Measurements from ENCODE around the gene LTBP4.
"Not testable (repeated sequence)": the region's sequence is repeated elsewhere in the genome, so short reads cannot be mapped to it uniquely, and the experiment has no call there.

The LTBP4 gene, protein sequence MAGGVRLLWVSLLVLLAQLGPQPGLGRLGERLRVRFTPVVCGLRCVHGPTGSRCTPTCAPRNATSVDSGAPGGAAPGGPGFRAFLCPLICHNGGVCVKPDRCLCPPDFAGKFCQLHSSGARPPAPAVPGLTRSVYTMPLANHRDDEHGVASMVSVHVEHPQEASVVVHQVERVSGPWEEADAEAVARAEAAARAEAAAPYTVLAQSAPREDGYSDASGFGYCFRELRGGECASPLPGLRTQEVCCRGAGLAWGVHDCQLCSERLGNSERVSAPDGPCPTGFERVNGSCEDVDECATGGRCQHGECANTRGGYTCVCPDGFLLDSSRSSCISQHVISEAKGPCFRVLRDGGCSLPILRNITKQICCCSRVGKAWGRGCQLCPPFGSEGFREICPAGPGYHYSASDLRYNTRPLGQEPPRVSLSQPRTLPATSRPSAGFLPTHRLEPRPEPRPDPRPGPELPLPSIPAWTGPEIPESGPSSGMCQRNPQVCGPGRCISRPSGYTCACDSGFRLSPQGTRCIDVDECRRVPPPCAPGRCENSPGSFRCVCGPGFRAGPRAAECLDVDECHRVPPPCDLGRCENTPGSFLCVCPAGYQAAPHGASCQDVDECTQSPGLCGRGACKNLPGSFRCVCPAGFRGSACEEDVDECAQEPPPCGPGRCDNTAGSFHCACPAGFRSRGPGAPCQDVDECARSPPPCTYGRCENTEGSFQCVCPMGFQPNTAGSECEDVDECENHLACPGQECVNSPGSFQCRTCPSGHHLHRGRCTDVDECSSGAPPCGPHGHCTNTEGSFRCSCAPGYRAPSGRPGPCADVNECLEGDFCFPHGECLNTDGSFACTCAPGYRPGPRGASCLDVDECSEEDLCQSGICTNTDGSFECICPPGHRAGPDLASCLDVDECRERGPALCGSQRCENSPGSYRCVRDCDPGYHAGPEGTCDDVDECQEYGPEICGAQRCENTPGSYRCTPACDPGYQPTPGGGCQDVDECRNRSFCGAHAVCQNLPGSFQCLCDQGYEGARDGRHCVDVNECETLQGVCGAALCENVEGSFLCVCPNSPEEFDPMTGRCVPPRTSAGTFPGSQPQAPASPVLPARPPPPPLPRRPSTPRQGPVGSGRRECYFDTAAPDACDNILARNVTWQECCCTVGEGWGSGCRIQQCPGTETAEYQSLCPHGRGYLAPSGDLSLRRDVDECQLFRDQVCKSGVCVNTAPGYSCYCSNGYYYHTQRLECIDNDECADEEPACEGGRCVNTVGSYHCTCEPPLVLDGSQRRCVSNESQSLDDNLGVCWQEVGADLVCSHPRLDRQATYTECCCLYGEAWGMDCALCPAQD (N-terminal part only)

DNA sequence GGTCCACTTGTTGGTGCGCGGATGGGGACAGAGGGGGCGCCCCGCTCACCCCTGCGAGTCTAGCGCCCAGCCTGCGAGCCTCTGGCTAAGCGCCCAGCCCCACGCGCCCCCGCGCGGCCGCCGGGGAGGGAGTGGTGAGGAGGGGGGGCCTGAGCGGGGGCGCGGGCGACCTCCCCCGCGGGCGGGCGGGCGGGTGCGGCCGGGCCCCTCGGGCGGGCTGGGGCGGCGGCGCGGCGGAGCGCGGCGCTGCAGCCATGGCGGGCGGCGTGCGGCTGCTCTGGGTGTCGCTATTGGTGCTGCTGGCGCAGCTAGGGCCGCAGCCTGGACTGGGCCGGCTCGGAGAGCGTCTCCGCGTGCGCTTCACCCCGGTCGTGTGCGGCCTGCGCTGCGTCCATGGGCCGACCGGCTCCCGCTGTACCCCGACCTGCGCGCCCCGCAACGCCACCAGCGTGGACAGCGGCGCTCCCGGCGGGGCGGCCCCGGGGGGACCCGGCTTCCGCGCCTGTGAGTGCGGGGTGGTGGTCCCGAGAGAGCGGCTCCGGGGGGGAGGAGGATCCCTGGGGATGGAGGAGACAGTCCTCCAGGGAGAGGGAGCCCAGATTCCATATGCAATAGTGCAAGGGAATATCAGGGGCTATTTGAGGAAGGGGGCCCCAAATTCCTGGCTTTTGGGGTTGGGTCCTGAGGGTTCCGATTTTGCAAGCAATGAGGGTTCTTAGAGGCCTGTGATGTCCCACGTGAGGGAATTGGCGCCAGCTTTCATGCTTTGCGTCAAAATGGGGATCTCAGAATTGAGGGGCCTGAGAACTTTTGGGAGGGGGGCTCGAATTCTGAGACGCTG is at the start of gene LTBP4:
TSS of gene LTBP4 (plus strand) at position 236 of the 841 bp plus-strand sequence. CDS start at position 255, 19 bp downstream.
- no peak for DNase-seq (ENCODE audit: low read depth, low spot score)

DNA sequence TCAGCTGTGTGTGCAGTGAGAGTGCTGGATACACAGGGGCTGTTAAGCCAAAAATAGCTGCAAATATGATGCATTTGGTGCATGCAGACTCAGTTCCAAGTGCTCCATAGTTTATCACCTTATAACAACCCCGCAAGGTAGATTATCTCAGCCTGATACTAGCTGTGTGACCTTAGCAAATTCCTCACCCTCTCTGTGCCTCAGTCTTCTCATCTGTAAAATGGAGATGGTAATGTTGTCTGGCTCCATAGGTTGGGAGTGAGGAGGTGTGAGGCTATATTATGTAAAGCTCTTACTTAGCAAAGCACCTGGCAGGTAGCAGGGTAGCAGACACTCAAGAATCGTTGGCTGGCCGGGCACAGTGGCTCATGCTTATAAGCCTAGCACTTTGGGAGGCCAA is 48.3 kb upstream of the LTBP4 start:
- DNase-seq (ENCODE audit: low read depth, low spot score), result no peak

DNA sequence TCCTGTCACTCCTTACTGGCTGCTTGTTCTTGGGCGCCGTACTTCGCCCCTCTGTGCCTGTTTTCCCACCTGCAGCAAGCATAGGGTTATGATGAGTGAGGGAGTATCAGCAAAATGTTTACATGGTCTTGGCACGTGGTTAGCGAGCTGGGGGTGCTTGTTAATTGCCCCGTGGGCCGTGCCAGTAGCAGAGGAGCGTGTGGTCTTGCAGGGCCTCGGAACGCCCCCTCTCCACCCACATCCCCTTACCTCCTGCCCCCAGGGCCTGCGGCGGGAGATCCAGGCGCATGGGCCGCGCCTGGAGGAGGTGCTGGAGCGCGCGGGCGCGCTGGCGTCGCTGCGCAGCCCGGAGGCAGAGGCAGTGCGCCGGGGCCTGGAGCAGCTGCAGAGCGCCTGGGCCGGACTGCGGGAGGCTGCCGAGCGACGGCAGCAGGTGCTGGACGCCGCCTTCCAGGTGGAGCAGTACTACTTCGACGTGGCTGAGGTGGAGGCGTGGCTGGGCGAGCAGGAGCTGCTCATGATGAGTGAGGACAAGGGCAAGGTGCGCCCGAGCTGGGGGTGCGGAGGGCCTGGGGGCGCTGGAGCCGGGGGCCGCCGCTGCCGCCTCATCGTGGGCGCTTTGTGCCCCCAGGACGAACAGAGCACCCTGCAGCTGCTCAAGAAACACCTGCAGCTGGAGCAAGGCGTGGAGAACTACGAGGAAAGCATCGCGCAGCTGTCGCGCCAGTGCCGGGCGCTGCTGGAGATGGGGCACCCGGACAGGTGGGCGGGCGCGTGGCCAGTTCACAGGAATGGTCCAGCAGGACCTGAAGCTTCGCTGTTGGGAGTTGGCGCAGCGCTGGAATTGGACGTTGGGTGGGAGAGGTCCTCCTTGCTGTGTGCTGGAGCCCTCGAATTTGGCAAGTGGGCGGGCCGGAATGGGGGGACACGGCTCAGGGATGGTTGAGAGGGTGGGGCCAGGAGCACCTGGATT is 47.0 kb upstream of the LTBP4 start:
- DNase-seq (ENCODE audit: low read depth, low spot score), result peak; percentile 74

DNA sequence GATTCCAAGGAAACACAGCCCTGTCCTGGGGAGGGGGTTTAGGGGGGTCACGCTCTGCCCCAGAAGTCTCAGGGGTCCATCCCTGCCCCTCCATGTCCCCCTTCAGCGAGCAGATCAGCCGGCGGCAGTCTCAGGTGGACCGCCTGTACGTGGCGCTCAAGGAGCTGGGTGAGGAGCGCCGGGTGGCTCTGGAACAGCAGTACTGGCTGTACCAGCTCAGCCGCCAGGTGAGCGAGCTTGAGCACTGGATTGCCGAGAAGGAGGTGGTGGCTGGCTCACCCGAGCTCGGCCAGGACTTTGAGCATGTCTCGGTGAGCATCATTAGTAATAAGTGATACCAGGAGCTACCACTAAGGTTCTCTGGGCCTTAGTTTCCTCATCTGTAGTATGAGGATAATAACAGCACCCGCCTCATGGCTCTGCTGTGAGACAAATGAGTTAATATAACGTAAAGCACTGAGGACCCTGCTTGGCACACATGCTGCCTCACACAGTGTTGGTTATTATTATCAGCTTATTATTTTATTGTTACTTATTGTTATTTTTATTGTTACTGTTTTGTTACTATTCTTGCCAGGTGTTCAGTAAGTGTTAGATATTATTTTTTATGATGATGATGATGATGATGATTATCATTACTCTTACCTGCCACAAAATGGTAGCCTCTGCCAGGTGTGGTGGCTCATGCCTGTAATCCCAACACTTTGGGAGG is 45.0 kb upstream of the LTBP4 start:
- DNase-seq (ENCODE audit: low read depth, low spot score), result peak; percentile 21

DNA sequence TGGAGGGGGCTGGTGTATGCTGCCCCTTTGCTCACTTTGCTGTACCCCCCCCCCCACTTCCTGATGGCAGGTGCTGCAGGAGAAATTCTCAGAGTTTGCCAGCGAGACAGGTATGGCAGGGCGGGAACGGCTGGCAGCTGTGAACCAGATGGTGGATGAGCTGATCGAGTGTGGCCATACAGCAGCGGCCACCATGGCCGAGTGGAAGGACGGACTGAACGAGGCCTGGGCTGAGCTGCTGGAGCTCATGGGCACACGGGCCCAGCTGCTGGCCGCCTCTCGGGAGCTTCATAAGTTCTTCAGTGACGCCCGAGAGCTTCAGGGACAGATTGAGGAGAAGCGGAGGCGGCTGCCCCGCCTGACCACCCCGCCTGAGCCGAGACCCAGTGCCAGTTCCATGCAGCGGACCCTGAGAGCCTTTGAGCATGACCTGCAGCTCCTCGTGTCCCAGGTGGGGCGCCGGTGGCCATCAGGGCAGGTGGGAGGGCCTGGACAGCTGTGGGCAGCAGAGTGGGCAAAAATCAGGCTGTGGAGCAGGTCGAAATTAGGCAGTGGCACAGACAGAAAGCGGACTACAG is 44.1 kb upstream of the LTBP4 start:
- no peak for DNase-seq (ENCODE audit: low read depth, low spot score)

DNA sequence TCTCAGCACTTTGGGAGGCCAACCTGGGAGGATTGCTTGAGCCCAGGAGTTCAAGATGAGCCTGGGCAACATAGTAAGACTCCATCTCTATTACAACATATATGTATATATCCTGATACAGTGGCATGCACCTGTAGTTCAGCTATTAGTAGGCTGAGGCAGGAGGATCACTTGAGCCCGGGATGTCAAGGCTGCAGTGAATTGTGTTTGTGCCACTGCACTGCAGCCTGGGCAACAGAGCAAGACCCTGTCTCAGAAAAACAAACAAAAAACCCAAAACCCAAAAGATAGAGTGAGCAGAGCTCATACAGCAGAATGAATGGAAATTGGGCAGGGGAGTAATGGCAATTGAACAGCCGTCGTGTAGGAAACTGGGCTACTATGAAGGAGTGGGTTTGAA is 41.8 kb upstream of the LTBP4 start:
- no peak for DNase-seq (ENCODE audit: low read depth, low spot score)

DNA sequence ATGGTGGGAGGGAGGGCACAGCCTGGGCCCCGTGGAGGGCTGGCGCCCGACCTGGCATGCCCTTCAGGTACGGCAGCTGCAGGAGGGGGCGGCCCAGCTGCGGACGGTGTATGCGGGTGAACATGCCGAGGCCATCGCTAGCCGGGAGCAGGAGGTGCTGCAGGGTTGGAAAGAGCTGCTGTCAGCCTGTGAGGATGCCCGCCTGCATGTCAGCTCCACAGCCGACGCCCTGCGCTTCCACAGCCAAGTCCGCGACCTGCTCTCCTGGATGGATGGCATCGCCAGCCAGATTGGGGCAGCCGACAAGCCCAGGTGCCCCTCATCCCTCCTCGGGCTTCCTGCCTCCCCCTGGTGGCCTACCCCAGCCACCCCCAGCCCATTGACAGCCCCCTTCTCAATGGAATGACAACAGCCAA is 41.1 kb upstream of the LTBP4 start:
- no peak for DNase-seq (ENCODE audit: low read depth, low spot score)

DNA sequence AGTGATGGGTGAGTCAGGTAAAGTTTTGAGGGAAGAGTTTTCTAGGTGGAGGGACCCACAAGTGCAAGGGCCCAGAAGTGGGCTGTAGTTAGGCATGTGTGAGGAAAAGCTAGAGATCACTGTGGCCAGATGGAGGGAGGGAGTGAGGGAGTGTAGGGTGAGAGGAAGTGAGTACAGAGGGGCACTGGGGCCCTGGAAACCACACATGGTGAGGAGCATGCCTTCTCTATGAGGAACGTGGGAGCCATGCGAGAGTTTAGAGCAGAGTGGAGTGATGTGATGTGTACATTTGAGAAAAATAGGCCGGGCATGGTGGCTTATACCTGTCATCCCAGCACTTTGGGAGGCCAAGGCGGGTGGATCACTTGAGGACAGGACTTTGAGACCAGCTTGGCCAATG is 39.2 kb upstream of the LTBP4 start:
- DNase-seq (ENCODE audit: low read depth, low spot score), result no peak

DNA sequence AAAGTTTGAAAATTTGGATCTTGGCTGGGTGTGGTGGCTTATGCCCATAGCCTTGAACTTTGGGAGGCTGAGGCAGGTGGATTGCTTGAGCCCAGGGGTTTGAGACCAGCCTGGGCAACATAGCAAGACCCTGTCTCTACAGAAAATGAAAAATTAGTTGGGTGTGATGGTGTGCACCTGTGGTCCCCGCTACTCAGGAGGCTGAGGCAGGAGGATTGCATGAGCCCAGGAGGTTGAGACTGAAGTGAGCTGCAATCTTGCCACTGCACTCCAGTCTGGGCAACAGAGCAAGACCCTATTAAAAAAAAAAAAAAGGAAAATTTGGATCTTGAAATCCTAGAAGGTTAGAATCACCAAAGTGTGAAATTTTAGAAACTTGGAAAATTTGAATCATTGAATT is 36.6 kb upstream of the LTBP4 start:
- not testable (repeated sequence) for DNase-seq (ENCODE audit: low read depth, low spot score)

DNA sequence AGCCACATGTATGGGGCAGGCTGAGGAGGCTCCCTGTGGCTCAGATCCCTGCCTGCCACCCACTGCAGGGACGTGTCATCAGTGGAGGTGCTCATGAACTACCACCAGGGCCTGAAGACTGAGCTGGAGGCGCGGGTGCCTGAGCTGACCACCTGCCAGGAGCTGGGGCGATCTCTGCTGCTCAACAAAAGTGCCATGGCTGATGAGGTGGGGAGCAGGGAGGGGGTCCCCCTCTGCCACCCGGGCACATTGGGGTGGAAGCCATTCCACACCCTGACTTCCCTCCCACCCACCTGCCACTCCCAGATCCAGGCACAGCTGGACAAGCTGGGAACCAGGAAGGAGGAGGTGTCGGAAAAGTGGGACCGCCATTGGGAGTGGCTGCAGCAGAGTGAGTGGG is 35.8 kb upstream of the LTBP4 start:
- DNase-seq (ENCODE audit: low read depth, low spot score), result no peak

DNA sequence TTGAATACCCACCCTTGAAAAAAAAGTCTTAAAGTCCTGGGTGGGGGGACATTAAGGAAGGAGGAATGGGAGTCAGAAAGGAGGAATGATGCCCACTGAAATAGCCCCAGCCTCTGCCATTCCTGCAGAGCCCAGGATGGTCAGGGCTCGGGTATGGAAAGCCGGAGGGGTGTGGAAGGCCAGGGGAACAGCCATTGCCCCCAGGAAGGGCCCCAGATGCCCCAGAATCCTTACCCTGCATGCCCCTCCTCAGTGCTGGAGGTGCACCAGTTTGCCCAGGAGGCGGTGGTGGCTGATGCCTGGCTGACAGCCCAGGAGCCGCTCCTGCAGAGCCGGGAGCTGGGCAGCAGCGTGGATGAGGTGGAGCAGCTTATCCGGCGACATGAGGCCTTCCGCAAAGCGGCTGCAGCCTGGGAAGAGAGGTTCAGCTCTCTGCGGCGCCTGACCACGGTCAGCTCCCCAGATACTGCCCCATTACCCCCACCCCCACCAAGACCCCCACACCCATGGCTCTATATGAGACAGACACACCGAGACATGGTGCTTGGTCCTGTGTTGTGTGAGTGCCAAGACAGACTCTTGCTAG is 35.2 kb upstream of the LTBP4 start:
- no peak for DNase-seq (ENCODE audit: low read depth, low spot score)

DNA sequence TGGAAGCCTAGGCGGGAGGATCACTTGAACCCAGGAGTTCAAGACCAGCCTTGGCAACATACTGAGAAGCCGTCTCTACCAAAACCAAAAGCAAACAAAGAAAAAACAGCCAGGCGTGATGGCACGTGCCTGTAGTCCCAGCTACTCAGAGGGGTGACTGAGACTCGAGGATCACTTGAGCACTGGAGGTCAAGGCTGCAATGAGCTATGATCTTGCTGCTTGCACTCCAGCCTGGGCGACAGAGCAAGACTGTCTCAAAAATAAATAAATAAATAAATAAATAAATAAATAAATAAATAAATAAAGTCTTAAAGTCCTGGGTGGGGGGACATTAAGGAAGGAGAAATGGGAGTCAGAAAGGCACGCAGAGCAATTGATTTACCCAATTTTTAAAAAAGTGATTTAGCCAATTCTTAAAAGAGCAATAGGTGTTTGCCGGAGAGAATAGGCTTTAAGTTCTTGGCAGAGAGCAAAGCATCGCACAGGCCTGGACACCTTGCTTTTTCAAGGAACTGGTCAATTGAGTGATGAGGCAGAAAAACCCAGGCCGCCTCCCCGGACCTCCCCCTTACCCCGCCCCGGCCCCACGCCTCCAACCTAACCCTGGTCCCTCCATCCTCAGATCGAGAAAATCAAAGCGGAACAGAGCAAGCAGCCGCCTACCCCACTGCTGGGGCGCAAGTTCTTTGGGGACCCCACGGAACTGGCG is 34.0 kb upstream of the LTBP4 start:
- DNase-seq (ENCODE audit: low read depth, low spot score), result no peak

DNA sequence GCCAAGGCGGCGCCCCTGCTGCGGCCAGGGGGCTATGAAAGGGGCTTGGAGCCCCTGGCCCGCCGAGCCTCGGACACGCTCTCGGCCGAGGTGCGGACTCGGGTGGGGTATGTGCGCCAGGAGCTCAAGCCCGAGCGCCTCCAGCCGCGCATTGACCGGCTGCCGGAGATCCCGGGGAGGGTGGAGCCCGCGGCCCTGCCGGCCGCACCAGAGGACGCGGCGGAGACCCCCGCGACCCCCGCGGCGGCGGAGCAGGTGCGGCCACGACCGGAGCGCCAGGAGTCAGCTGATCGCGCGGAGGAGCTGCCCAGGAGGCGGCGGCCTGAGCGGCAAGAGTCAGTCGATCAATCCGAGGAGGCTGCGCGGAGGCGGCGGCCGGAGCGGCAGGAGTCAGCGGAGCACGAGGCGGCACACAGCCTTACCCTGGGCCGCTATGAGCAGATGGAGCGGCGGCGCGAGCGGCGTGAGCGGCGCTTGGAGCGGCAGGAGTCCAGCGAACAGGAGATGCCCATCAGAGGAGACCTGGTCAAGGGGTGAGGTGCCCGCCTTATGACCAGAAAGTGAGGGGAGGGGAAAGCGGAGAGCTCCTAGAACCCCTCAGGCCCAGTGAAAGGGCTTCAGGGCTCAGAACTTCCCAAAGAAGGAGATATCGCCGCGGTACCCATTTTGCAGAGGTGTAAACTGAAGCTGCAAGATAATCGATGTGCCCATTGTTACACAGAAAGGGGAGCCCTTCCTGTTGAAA is 33.2 kb upstream of the LTBP4 start:
- DNase-seq (ENCODE audit: low read depth, low spot score), result no peak

DNA sequence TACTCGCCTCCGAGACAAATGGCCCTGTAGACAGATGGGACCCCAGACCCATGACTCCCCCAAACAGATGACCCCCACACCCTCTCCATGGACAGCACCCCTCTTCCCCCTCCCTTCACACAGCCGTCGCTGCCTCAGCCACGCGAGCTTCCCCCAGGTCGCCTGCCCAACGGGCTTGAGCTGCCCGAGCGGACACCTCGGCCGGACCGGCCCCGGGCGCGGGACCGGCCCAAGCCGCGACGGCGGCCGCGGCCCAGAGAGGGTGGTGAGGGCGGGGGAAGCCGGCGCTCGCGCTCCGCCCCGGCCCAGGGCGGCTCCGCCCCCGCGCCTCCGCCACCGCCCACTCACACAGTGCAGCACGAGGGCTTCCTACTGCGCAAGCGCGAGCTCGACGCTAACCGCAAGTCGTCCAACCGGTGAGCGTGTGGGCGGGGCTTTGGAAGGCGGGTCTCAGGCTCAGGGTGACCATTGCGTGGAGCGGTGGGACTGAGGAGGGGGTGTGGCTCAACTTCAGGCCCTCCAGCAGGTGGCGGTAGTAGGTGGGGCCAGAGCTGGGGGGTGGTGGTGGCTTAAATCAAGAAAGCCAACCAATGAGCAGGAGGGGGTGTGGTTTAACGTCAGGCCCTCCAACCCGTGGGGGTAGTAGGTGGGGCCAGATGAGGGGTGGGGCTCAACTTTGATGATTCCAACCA is 30.7 kb upstream of the LTBP4 start:
- DNase-seq (ENCODE audit: low read depth, low spot score), result peak; percentile 99

DNA sequence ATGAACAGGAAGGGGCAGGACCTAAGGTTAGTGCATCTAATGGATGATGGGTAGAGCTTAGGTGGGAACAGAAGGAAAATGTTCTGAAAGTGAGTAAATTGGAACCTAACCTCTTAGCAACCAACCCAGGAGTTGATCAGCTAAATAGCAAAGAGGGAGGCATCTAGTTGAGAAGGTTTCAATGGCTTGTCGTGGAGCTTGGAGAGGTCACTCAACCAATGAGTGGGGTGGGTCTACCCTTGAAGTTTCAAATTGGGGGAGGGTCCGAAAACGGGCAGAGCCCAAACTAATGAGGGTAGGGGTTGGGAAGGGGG is 30.2 kb upstream of the LTBP4 start:
- no peak for DNase-seq (ENCODE audit: low read depth, low spot score)

DNA sequence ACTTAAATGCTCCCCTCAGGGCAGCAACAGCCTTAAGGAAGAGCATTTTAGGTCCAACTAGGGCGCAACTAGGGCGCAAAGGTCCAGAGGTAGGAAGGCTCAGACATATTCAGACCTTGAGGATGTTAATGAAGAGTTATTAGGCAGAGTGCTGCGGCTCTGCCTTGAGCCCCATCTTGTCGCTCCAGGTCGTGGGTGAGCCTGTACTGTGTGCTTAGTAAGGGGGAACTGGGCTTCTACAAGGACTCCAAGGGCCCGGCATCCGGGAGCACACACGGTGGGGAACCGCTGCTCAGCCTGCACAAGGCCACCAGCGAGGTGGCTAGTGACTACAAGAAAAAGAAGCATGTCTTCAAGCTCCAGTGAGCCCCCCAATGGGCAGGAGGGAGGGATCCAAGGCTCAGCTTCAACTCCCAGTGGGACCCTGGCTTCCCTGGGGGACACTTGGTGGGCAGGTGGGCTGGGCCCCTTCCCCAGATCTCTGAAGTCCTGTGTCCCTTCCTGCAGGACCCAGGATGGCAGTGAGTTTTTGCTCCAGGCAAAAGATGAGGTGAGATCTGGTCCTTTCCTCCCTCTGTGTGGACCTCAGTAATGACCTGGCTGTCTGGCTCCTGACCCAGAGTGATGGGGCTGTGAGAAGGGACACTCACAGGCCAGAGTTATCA is 29.2 kb upstream of the LTBP4 start:
- DNase-seq (ENCODE audit: low read depth, low spot score), result no peak
